ENCODE results near the gene GLI2.
A peak's percentile ranks its signal among the peaks of the same experiment; 100 is the strongest.

GRCh38 chr2:120694034-120694433 lies 41.6 kb upstream of the GLI2 start:
- TF ChIP-seq CTCF (conservative IDR thresholded peaks at IDR 0.05; ENCODE audit: low read depth, low read length) (no peak), POLR2A (IDR thresholded peaks at IDR 0.05; ENCODE audit: low read depth, low read length) (no peak), ELK1 (IDR thresholded peaks at IDR 0.05; ENCODE audit: borderline replicate concordance, low read depth, low read length) (no peak), RCOR1 (IDR thresholded peaks at IDR 0.05; ENCODE audit: insufficient replicate concordance, low read length) (no peak), CEBPB (IDR thresholded peaks at IDR 0.05; ENCODE audit: low read depth, low read length) (no peak), MAFK (IDR thresholded peaks at IDR 0.05; ENCODE audit: low read depth, low read length) (peak; percentile 85), USF2 (IDR thresholded peaks at IDR 0.05; ENCODE audit: low read depth, low read length) (no peak), SMC3 (IDR thresholded peaks at IDR 0.05; ENCODE audit: low read depth, low read length) (no peak), BHLHE40 (IDR thresholded peaks at IDR 0.05; ENCODE audit: low read depth, low read length) (no peak), MAZ (IDR thresholded peaks at IDR 0.05; ENCODE audit: borderline replicate concordance, low read depth, low read length) (no peak), RFX5 (IDR thresholded peaks at IDR 0.05; ENCODE audit: low read depth, low read length) (no peak)

Data from IMR-90 (cell line).